Measurements from ENCODE around the gene SPHKAP.

GRCh38 chr2:227939271-227940027, 242.0 kb downstream of the SPHKAP start:
- TF ChIP-seq CTCF (conservative IDR thresholded peaks at IDR 0.05; ENCODE audit: low read length) (peak; percentile 61), EZH2phosphoT487 (IDR thresholded peaks at IDR 0.05; ENCODE audit: borderline replicate concordance) (no peak)

Measured in Loucy (cell line).